Measurements from ENCODE around the gene DUSP16. TPM values are rescaled to one million over a fixed set of nuclear protein-coding genes. Genes with fewer than 3 reads are reported as not detected.
A peak's percentile ranks its signal among the peaks of the same experiment; 100 is the strongest.

Gene DUSP16
- total RNA-seq, 1 experiment from 2014 or later: 10.6 TPM

DNA sequence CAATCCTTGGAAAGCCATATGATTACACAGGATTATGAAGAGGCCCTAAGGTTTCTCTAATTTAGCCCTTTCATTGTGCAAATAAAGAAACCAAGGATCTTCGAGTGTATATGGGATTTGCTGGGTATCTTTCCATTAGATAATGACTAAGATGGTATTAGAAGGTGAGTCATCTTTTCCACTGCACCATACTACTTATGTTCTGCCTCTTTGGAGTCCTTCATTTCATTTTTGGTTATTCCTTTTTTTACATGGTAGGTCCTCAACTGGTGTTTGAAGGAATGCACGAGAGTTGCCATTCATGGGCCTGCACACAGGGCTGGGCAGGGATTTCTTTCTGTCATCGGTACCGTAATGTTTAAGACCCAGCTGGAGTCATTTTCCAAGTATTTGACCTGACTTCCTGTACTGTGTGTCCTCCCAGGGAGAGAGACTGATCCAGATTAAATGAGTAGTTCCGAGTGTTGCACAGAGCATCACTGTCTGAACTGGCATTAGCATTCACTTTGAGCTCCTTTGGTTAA lies 120.1 kb downstream of the DUSP16 start:
- intact Hi-C loops (cut with micrococcal nuclease; ENCODE audit: unreplicated experiment): no loop called here
- ChIA-PET CTCF (interaction anchor here (0.6 kb wide), 1 partner anchor 440 kb away, joined by 3 read pairs; no protein-coding TSS in a partner anchor), POLR2A (ENCODE audit: low non-redundant PET) (interaction anchor here (0.6 kb wide), 1 partner anchor 55 kb away, joined by 7 read pairs; no protein-coding TSS in a partner anchor)
- Histone ChIP-seq H3K27ac (ENCODE audit: low read depth, low read length, poor library complexity, severe bottlenecking) (peak overlapping the region; percentile 36), H3K9me3 (ENCODE audit: low read depth, low read length, poor library complexity, severe bottlenecking) (no peaks in the 10 kb centered on the region), H3K4me3 (ENCODE audit: low read depth, low read length, poor library complexity, severe bottlenecking) (no peak overlapping the region), H3K27me3 (replicated peaks; ENCODE audit: insufficient read depth, low read depth, low read length, poor library complexity) (no peaks in the 10 kb centered on the region), H3K4me1 (ENCODE audit: insufficient read depth, low read length, poor library complexity, severe bottlenecking) (peaks cover 11% of the 10 kb centered on the region), H3K36me3 (ENCODE audit: insufficient read depth, low read length, poor library complexity, severe bottlenecking) (no peaks in the 10 kb centered on the region)
- DNase-seq (ENCODE audit: low spot score): peak; percentile 66
- no TSS peak for BruUV-seq (replicated peaks)
- TF ChIP-seq, protein P1, sequence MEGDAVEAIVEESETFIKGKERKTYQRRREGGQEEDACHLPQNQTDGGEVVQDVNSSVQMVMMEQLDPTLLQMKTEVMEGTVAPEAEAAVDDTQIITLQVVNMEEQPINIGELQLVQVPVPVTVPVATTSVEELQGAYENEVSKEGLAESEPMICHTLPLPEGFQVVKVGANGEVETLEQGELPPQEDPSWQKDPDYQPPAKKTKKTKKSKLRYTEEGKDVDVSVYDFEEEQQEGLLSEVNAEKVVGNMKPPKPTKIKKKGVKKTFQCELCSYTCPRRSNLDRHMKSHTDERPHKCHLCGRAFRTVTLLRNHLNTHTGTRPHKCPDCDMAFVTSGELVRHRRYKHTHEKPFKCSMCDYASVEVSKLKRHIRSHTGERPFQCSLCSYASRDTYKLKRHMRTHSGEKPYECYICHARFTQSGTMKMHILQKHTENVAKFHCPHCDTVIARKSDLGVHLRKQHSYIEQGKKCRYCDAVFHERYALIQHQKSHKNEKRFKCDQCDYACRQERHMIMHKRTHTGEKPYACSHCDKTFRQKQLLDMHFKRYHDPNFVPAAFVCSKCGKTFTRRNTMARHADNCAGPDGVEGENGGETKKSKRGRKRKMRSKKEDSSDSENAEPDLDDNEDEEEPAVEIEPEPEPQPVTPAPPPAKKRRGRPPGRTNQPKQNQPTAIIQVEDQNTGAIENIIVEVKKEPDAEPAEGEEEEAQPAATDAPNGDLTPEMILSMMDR (conservative IDR thresholded peaks at IDR 0.05; ENCODE audit: low read depth, low read length): no peak
- no peak for TF ChIP-seq EZH2 (IDR thresholded peaks at IDR 0.05; ENCODE audit: borderline replicate concordance, low read depth, low read length, poor library complexity, severe bottlenecking)

DNA sequence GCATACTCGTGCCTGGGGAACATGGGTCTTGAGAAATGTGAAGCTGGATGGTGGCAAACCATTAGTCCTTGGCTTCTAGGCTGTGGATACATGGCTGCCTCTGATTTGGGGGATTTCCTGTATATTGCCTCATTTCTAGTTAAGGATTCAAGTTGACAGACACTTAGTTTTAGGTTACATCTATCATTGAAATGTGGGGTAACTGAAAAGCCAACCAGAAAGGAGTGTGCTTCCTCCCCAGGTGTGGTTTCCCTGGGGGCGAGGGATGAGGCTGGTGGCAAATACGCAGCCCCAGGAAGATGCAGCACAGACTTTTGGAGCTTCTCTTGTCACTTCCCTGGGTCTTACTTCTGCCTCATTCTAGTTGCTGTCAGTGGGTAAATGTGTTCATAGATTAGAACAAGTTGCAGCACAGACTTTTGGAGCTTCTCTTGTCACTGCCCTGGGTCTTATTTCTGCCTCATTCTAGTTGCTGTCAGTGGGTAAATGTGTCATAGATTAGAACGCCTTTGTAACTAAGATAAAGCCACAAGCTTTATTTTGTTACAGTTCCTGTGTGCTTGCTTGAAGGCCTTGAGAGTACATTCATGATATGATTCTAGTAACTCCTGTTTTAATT lies 120.7 kb downstream of the DUSP16 start:
- intact Hi-C loops (cut with micrococcal nuclease; ENCODE audit: unreplicated experiment): no loop called here

DNA sequence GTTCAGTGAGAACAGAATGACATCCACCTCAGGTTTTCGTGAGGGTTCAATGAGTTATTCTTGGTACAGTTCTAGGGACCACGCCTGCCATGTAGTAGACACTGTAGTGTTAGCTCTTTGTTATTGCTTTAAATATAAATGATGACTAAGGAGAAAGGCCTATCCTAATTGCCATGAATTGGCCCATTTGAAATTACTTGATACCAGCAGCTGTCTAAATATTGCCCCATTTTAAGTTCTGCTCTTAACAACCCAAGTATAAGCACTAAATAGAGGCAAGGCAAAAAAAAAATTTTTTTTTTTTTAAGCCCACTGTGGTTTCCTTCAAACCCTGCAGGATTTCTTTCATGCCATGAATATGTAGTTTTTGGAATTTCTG lies 121.2 kb downstream of the DUSP16 start:
- H3K27me3 ChIP-seq (replicated peaks; ENCODE audit: insufficient read depth, low read depth, low read length, poor library complexity): no peaks in the 10 kb centered on the region
- ChIA-PET POLR2A (ENCODE audit: low non-redundant PET) (no interaction called here), CTCF (interaction anchor here (0.5 kb wide), 1 partner anchor 17 kb away, joined by 3 read pairs; no protein-coding TSS in a partner anchor)
- intact Hi-C loops (cut with micrococcal nuclease; ENCODE audit: unreplicated experiment): no loop called here
- no peak for TF ChIP-seq EZH2 (IDR thresholded peaks at IDR 0.05; ENCODE audit: borderline replicate concordance, low read depth, low read length, poor library complexity, severe bottlenecking)
- TF ChIP-seq, protein P1 (conservative IDR thresholded peaks at IDR 0.05; ENCODE audit: low read depth, low read length): no peak
- H3K4me1 ChIP-seq (ENCODE audit: insufficient read depth, low read length, poor library complexity, severe bottlenecking): peaks cover 16% of the 10 kb centered on the region
- BruUV-seq (replicated peaks): no TSS peak
- peaks cover 3% of the 10 kb centered on the region for H3K9me3 ChIP-seq (ENCODE audit: low read depth, low read length, poor library complexity, severe bottlenecking)
- no peak for DNase-seq (ENCODE audit: low spot score)
- no peak overlapping the region for H3K27ac ChIP-seq (ENCODE audit: low read depth, low read length, poor library complexity, severe bottlenecking)
- H3K4me3 ChIP-seq (ENCODE audit: low read depth, low read length, poor library complexity, severe bottlenecking): no peak overlapping the region
- no peaks in the 10 kb centered on the region for H3K36me3 ChIP-seq (ENCODE audit: insufficient read depth, low read length, poor library complexity, severe bottlenecking)

More for the DNA sequence above, 120.7 kb downstream of the DUSP16 start:
- Histone ChIP-seq H3K27ac (ENCODE audit: low read depth, low read length, poor library complexity, severe bottlenecking) (peak overlapping the region; percentile 36), H3K27me3 (replicated peaks; ENCODE audit: insufficient read depth, low read depth, low read length, poor library complexity) (no peaks in the 10 kb centered on the region), H3K4me3 (ENCODE audit: low read depth, low read length, poor library complexity, severe bottlenecking) (no peak overlapping the region), H3K4me1 (ENCODE audit: insufficient read depth, low read length, poor library complexity, severe bottlenecking) (peaks cover 11% of the 10 kb centered on the region), H3K9me3 (ENCODE audit: low read depth, low read length, poor library complexity, severe bottlenecking) (peaks cover 3% of the 10 kb centered on the region), H3K36me3 (ENCODE audit: insufficient read depth, low read length, poor library complexity, severe bottlenecking) (no peaks in the 10 kb centered on the region)
- POLR2A ChIA-PET (ENCODE audit: low non-redundant PET): interaction anchor here (0.6 kb wide), 1 partner anchor 55 kb away, joined by 7 read pairs; no protein-coding TSS in a partner anchor
- CTCF ChIA-PET: no interaction called here
- no TSS peak for BruUV-seq (replicated peaks)
- peak; percentile 17 for DNase-seq (ENCODE audit: low spot score)
- no peak for TF ChIP-seq EZH2 (IDR thresholded peaks at IDR 0.05; ENCODE audit: borderline replicate concordance, low read depth, low read length, poor library complexity, severe bottlenecking)
- TF ChIP-seq, protein P1 (conservative IDR thresholded peaks at IDR 0.05; ENCODE audit: low read depth, low read length): no peak
